Measurements from ENCODE around the gene P2RX6. TPM values are rescaled to one million over a fixed set of nuclear protein-coding genes. Genes with fewer than 3 reads are reported as not detected.

The P2RX6 gene
- total RNA-seq, 2 experiments from 2014 or later: 0.22 to 0.25 TPM

DNA sequence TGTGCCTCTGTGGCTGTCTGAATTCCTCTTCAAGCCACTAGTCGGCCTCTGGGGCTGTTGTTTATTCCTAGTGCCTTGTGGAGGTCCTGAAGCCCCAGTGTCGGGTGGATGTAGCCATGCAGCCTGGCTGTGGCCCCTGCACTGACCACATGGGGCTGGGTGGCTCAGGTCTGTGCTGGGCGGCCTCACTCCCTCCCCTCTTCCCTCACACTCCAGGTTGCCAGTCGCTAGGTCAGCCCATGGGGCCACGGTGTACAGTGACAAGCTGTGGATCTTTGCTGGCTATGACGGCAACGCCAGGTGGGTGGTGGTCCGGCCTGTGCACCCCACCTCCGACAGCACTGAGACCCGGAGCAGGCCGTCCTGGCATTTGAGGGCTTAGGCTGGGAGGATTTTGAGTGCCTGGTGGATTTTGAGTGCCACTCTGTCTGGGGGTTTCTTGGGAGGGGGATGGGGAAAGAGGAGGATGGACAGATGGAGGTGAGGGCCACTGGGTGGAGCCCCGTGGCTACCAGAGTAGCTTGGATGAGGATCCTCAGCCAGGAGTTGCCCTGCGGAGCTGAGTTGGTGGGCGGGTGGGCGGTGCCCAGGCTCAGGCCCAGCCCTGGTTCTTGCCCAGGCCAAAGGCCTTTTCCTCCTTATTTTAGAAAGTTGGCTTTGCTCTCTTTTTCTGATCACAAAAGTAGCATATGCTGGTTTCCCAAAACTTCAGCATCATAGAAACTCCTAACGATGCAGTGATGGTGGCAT lies 26.2 kb upstream of the P2RX6 start:
- ChIA-PET POLR2A (interaction anchor here (1.6 to 4.6 kb wide), 2 partner anchors 11 to 14 kb away, joined by 3 to 26 read pairs; no protein-coding TSS in a partner anchor), CTCF (no interaction called here)
- Mint-ChIP-seq H3K9me3 (no peaks in the 10 kb centered on the region), H3K4me3 (no peak overlapping the region), H3K36me3 (ENCODE audit: low read depth) (peaks cover 18% of the 10 kb centered on the region), H3K4me1 (ENCODE audit: low read depth) (peaks cover 9% of the 10 kb centered on the region), H3K27me3 (no peaks in the 10 kb centered on the region), H3K27ac (no peak overlapping the region)
- TF ChIP-seq, protein P1, sequence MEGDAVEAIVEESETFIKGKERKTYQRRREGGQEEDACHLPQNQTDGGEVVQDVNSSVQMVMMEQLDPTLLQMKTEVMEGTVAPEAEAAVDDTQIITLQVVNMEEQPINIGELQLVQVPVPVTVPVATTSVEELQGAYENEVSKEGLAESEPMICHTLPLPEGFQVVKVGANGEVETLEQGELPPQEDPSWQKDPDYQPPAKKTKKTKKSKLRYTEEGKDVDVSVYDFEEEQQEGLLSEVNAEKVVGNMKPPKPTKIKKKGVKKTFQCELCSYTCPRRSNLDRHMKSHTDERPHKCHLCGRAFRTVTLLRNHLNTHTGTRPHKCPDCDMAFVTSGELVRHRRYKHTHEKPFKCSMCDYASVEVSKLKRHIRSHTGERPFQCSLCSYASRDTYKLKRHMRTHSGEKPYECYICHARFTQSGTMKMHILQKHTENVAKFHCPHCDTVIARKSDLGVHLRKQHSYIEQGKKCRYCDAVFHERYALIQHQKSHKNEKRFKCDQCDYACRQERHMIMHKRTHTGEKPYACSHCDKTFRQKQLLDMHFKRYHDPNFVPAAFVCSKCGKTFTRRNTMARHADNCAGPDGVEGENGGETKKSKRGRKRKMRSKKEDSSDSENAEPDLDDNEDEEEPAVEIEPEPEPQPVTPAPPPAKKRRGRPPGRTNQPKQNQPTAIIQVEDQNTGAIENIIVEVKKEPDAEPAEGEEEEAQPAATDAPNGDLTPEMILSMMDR (IDR thresholded peaks at IDR 0.05): no peak
- ATAC-seq: no peak
- no peak for DNase-seq
- intact Hi-C loops (cut with micrococcal nuclease): no loop called here

DNA sequence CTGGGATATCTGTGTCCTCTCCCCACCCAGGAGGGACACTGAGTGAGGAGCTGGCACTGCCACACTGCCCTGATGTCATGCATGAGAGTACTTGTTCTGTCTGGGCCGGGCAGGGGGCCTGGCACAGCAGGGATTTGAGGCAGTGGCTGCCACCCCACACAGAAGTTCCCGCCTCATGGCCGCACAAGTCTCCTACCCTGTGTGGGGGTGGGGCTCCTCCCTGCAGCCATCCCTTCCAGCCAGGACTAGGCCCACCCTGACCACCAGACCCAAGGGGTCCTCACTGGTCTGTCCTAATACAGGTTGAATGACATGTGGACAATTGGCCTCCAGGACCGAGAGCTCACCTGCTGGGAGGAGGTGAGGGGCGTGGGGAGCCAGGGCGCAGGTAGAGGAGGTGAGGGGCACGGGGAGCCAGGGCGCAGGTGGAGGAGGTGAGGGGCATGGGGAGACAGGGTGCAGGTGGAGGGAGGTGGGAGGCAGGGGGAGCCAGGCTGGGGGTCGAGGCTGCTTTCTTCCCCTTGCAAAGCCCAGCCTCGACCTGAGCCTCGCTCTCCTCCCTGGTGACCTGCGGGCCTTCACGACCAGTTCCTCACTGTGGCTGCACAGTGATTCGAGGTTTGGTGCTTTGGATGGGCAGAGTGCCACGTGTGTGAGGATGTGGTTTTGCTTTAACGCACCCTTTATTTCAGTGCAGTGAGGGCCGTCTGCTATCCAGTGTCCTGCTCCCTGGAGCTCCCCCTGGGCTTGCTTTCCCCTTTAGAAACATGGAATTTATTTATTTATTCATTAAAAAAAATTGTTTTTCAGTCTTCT lies 25.4 kb upstream of the P2RX6 start:
- Mint-ChIP-seq H3K4me1 (ENCODE audit: low read depth) (peaks cover 2% of the 10 kb centered on the region), H3K36me3 (ENCODE audit: low read depth) (peaks cover 14% of the 10 kb centered on the region), H3K27ac (no peak overlapping the region), H3K27me3 (no peaks in the 10 kb centered on the region), H3K4me3 (no peak overlapping the region), H3K9me3 (no peaks in the 10 kb centered on the region)
- ATAC-seq (no peak), DNase-seq (no peak)
- intact Hi-C loops (cut with micrococcal nuclease): no loop called here
- TF ChIP-seq, protein P1 (IDR thresholded peaks at IDR 0.05): no peak
- POLR2A ChIA-PET: interaction anchor here (4.6 kb wide), 1 partner anchor 11 kb away, joined by 26 read pairs; no protein-coding TSS in a partner anchor
- CTCF ChIA-PET: no interaction called here

DNA sequence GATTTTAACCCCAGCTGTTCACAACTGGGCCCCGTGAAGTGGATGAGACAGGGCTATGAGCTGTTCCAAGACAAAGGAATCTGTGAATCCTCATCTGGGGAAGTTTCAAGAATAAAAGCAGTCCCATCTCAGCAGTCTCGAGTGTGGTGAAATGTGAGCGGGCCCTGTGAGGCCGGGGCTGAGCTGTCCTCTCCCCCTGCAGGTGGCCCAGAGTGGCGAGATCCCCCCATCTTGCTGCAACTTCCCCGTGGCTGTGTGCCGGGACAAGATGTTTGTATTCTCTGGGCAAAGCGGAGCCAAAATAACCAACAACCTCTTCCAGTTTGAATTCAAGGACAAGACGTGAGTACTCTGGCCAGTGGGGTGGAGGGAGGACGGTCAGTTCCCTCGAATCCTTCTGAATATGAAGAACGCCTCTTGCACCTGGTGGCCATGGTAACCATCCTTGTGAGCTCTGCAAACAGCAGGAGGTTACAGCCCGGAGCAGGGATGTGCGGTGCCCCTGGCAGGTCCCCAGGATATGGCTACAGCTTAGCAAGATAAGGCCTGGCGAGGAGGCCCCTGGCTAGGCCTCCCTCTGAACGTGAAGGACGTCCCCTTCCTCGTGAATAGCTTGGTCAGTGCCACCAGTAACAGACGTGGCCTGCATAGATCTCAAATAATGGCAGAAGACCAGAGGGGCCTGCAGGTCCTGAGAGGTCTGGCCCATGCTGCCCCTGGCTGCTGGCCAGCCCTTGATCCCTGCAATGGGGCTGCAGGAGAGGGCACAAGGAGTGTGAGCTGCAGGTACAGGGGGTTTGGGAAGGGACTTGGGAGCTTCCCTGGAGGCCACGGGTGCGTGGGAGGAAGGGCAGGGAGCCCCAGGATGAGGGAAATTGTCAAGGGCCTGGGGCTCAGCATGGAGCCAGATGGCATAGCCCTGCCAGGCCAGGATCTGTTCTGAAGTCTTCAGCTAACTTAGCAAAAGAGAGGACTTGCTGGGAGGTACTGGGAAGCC lies 24.5 kb upstream of the P2RX6 start:
- no peak for DNase-seq
- POLR2A ChIA-PET: interaction anchor here (0.7 to 4.6 kb wide), 4 partner anchors 8 to 35 kb away, joined by 3 to 26 read pairs (median 4); partner anchors contain the start of gene LZTR1
- intact Hi-C loops (cut with micrococcal nuclease): no loop called here
- peaks cover 2% of the 10 kb centered on the region for H3K4me1 Mint-ChIP-seq (ENCODE audit: low read depth)
- TF ChIP-seq, protein P1 (IDR thresholded peaks at IDR 0.05): no peak
- H3K9me3 Mint-ChIP-seq: no peaks in the 10 kb centered on the region
- H3K4me3 Mint-ChIP-seq: no peak overlapping the region
- peaks cover 14% of the 10 kb centered on the region for H3K36me3 Mint-ChIP-seq (ENCODE audit: low read depth)
- no peak for ATAC-seq
- CTCF ChIA-PET: no interaction called here
- H3K27ac Mint-ChIP-seq: no peak overlapping the region
- H3K27me3 Mint-ChIP-seq: no peaks in the 10 kb centered on the region

DNA sequence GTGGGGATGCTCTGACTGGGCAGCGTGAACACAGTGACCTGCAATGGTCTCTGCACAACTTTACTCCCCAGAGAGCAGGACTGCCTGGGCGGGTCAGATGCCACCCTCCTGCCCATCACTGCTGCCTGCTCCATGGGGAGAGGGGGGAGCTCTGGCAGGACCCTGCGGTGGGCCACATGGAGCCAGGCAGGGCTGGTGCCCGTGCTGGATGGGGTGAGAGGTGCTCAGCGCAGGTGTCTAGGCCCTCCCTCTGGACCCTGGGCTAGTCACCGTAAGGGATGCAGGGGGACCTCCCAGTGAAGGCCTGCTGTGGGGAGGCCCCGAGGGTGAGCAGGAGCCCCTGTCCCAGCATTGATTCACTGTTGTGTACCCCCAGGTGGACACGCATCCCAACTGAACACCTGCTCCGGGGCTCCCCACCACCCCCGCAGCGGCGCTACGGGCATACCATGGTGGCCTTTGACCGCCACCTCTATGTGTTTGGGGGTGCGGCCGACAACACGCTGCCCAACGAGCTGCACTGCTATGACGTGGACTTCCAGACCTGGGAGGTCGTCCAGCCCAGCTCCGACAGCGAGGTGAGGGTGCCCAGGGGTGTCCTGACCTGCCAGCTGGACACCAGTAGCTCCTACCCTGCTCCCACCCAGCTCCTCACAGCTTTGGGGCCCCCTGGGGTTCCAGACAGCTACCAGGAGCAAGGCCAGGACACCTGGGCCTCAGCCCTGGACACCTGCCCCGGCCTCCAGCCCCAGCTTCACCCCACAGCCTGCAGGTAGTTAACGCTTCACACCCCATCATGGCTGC lies 23.5 kb upstream of the P2RX6 start:
- CTCF ChIA-PET: no interaction called here
- H3K9me3 Mint-ChIP-seq: no peaks in the 10 kb centered on the region
- POLR2A ChIA-PET: interaction anchor here (0.7 to 4.6 kb wide), 5 partner anchors 9 to 48 kb away, joined by 3 to 26 read pairs (median 3); partner anchors contain the start of gene LZTR1
- TF ChIP-seq, protein P1 (IDR thresholded peaks at IDR 0.05): no peak
- H3K36me3 Mint-ChIP-seq (ENCODE audit: low read depth): peaks cover 12% of the 10 kb centered on the region
- no peak for ATAC-seq
- no peaks in the 10 kb centered on the region for H3K27me3 Mint-ChIP-seq
- H3K4me1 Mint-ChIP-seq (ENCODE audit: low read depth): peaks cover 2% of the 10 kb centered on the region
- no peak overlapping the region for H3K27ac Mint-ChIP-seq
- H3K4me3 Mint-ChIP-seq: no peak overlapping the region
- intact Hi-C loops (cut with micrococcal nuclease): no loop called here
- no peak for DNase-seq

Data from activated CD8-positive, alpha-beta T cell treated with anti-CD3 and anti-CD28 coated beads for 36 hours (primary cell).